ENCODE measurements around the gene ANKS1B.

DNA sequence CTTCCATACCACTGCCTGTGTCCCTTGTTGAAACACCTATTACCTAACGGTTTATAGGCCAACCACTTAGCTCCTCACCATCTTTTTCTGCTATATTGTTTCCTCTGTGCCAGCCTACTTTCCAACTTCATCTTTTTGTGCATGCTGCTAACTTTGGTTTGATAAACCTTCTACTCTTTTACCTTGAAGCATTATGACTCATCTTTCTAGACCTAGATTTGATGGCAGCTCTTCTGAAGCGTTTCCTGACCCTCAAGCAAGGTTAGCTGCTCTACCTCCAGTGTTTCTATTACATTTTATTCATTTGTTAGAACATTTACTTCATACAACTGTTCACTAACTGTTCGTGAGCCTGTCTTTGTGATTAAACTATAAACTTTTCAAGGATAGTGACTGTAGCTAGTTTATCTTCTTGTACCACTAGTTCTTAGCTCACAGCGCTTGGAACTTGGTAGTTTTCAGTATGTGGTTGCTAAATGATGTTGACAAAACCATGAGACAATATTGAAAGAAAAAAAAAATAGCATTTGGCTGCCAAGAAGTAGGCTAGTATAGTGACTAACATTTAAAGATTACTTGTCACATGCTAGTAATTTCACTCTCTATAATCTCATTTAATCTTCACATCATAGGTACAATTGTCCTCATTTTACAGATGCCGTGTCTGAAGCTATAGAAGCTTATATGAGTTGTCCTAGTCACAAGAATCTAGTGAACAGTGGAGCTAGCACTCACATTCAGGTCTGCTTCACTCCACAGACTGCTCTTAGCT, 1260.2 kb downstream of the ANKS1B start:
- TF ChIP-seq, protein P1, sequence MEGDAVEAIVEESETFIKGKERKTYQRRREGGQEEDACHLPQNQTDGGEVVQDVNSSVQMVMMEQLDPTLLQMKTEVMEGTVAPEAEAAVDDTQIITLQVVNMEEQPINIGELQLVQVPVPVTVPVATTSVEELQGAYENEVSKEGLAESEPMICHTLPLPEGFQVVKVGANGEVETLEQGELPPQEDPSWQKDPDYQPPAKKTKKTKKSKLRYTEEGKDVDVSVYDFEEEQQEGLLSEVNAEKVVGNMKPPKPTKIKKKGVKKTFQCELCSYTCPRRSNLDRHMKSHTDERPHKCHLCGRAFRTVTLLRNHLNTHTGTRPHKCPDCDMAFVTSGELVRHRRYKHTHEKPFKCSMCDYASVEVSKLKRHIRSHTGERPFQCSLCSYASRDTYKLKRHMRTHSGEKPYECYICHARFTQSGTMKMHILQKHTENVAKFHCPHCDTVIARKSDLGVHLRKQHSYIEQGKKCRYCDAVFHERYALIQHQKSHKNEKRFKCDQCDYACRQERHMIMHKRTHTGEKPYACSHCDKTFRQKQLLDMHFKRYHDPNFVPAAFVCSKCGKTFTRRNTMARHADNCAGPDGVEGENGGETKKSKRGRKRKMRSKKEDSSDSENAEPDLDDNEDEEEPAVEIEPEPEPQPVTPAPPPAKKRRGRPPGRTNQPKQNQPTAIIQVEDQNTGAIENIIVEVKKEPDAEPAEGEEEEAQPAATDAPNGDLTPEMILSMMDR (IDR thresholded peaks at IDR 0.05) = no peak
- TF ChIP-seq POLR2A (IDR thresholded peaks at IDR 0.05) = no peak
